HepG2 (cell line): ENCODE data around the gene KAZALD1. TPM values are rescaled to one million over a fixed set of nuclear protein-coding genes. Genes with fewer than 3 reads are reported as not detected.

ENCODE experiments used
- ATRX ChIP-seq: sonication (generic); formaldehyde crosslinking; IDR thresholded peaks from 2 replicates; pipeline ENCODE4 v1.4.0; 2020; ENCODE audit warnings: missing genetic modification reagents, borderline replicate concordance
- CHD2 ChIP-seq: IDR thresholded peaks from 2 replicates; pipeline ENCODE4 v1.6.1; 2011; ENCODE audit warnings: low read depth, low read length, improper control_type of control experiment
- KAT2B ChIP-seq: fragments of 150-350 bp; IDR thresholded peaks from 2 replicates; pipeline ENCODE4 v1.6.1; 2014; ENCODE audit warnings: low read depth, low read length, borderline replicate concordance
- LRRFIP1 ChIP-seq: sonication (generic); formaldehyde crosslinking; conservative IDR thresholded peaks from 2 replicates; pipeline ENCODE4 v1.4.0; 2020; ENCODE audit warnings: missing genetic modification reagents
- MAFF ChIP-seq: IDR thresholded peaks from 2 replicates; pipeline ENCODE4 v1.6.1; 2011; ENCODE audit warnings: low read depth, low read length, improper control_type of control experiment
- NONO ChIP-seq, 2 experiments: fragments of 450-650 bp in 1 of 2; sonication (generic) in 1 of 2; formaldehyde crosslinking in 1 of 2; IDR thresholded peaks in 1 of 2; conservative IDR thresholded peaks in 1 of 2; 2 replicates each; pipeline versions ENCODE4 v1.6.1 to v1.8.0; 2017 to 2022; ENCODE audit warnings: mild to moderate bottlenecking in 1 of 2, missing genetic modification reagents in 1 of 2, moderate library complexity in 1 of 2
- PCBP2 ChIP-seq: fragments of 200-400 bp; formaldehyde crosslinking; optimal IDR thresholded peaks from 2 replicates; pipeline ENCODE3; 2018; ENCODE audit warnings: low read length, low read depth; ENCODE audit not compliant: poor library complexity, severe bottlenecking
- SIX4 ChIP-seq: sonication (generic); formaldehyde crosslinking; IDR thresholded peaks from 2 replicates; pipeline ENCODE4 v1.4.0; 2020; ENCODE audit warnings: missing genetic modification reagents
- SKI ChIP-seq: fragments of 450-650 bp; IDR thresholded peaks from one replicate; pipeline ENCODE4 v1.6.1; 2018; ENCODE audit warnings: mild to moderate bottlenecking; ENCODE audit not compliant: partially characterized antibody
- TBX2 ChIP-seq: sonication (generic); formaldehyde crosslinking; IDR thresholded peaks from 2 replicates; pipeline ENCODE4 v1.5.0; 2020; ENCODE audit warnings: missing genetic modification reagents, mild to moderate bottlenecking, borderline replicate concordance
- ZBTB10 ChIP-seq: sonication (generic); formaldehyde crosslinking; IDR thresholded peaks from 2 replicates; pipeline ENCODE4 v1.4.0; 2020; ENCODE audit warnings: missing genetic modification reagents, borderline replicate concordance
- ZNF318 ChIP-seq: sonication (generic); formaldehyde crosslinking; IDR thresholded peaks from 2 replicates; pipeline ENCODE4 v1.4.0; 2020; ENCODE audit warnings: mild to moderate bottlenecking, missing genetic modification reagents
- ZNF432 ChIP-seq: sonication (generic); formaldehyde crosslinking; IDR thresholded peaks from 2 replicates; pipeline ENCODE4 v1.5.0; 2020; ENCODE audit warnings: missing genetic modification reagents, mild to moderate bottlenecking, borderline replicate concordance
- ZNF468 ChIP-seq: sonication (generic); formaldehyde crosslinking; IDR thresholded peaks from 2 replicates; pipeline ENCODE4 v1.8.0; 2022; ENCODE audit warnings: mild to moderate bottlenecking, moderate library complexity, missing genetic modification reagents
- ZNF709 ChIP-seq: sonication (generic); formaldehyde crosslinking; IDR thresholded peaks from 2 replicates; pipeline ENCODE4 v1.5.0; 2020; ENCODE audit warnings: mild to moderate bottlenecking, missing genetic modification reagents
- polyA plus RNA-seq, 8 experiments: library from polyadenylated mRNA; depleted of rRNA in 3 of 8; stranded (reverse) in 7 of 8; unstranded in 1 of 8; fragments of >200 nt; fragmentation: Illumina TruSeq in 4 of 8; extraction: Trizol in 4 of 8; gene quantifications; 2 replicates each; pipeline versions ENCODE4 v1.2.1 to v1.2.3, GENCODE V29; 2011 to 2016; ENCODE audit warnings: low read depth in 4 of 8, missing spikeins in 1 of 8, mixed read lengths in 1 of 8; ENCODE audit not compliant: insufficient read depth in 1 of 8
- total RNA-seq, 5 experiments: library from RNA; depleted of rRNA; stranded (reverse); fragments of >200 nt; fragmentation: Illumina TruSeq; extraction: Trizol; gene quantifications; 2 replicates each; pipeline ENCODE4 v1.2.3, GENCODE V29; 2016; ENCODE audit warnings: low read depth in 1 of 5

KAZALD1 gene
- total and polyA plus RNA-seq, 2 of the 13 experiments (the other 11 are each of a cell fraction or from before 2014, with no cell fraction given): 16.7 to 27.7 TPM

- TF ChIP-seq ATRX (CRISPR knock-in tag) (no peak), TBX2 (CRISPR knock-in tag) (peak; percentile 67), LRRFIP1 (CRISPR knock-in tag) (no peak), ZNF709 (CRISPR knock-in tag) (no peak), SKI (peak; percentile 77), SIX4 (CRISPR knock-in tag) (peak; percentile 79), NONO (IDR thresholded peaks at IDR 0.05) (no peak), NONO (CRISPR knock-in tag; conservative IDR thresholded peaks at IDR 0.05) (0 out of 2 replicates have a peak, but pooled peaks have one; percentile 0), ZNF432 (CRISPR knock-in tag) (no peak), KAT2B (no peak), ZNF468 (CRISPR knock-in tag) (no peak), CHD2 (no peak), MAFF (no peak), PCBP2 (no peak), ZBTB10 (CRISPR knock-in tag) (no peak), ZNF318 (CRISPR knock-in tag) (no peak)
These were observed 29.8 kb upstream of the KAZALD1 start (continued) for GRCh38 chr10:101031796-101032636.
